ENCODE data around the gene C4B.
A peak's percentile ranks its signal among the peaks of the same experiment; 100 is the strongest.

GRCh38 chr6:31969712-31970603 is 44.6 kb upstream of the C4B start:
- TF ChIP-seq ZMIZ1 (IDR thresholded peaks at IDR 0.05; ENCODE audit: low read depth in 2 of 2, low read length in 2 of 2) (no peak), ZBTB9 (CRISPR knock-in tag; IDR thresholded peaks at IDR 0.05) (no peak), ZNF217 (CRISPR knock-in tag; IDR thresholded peaks at IDR 0.05) (no peak), ZNF212 (CRISPR knock-in tag; IDR thresholded peaks at IDR 0.05) (no peak), EZH2 (IDR thresholded peaks at IDR 0.05; ENCODE audit: borderline replicate concordance, low read depth, low read length) (no peak), JUNB (CRISPR knock-in tag; conservative IDR thresholded peaks at IDR 0.05) (no peak; the same call in 1 of the 2 replicates), POLR2A (conservative IDR thresholded peaks at IDR 0.05) (peak; percentile 70)

Measured in K562 (cell line).